ENCODE measurements around the gene C3.
"Not testable (repeated sequence)": the region's sequence is repeated elsewhere in the genome, so short reads cannot be mapped to it uniquely, and the experiment has no call there.

C3 gene

DNA sequence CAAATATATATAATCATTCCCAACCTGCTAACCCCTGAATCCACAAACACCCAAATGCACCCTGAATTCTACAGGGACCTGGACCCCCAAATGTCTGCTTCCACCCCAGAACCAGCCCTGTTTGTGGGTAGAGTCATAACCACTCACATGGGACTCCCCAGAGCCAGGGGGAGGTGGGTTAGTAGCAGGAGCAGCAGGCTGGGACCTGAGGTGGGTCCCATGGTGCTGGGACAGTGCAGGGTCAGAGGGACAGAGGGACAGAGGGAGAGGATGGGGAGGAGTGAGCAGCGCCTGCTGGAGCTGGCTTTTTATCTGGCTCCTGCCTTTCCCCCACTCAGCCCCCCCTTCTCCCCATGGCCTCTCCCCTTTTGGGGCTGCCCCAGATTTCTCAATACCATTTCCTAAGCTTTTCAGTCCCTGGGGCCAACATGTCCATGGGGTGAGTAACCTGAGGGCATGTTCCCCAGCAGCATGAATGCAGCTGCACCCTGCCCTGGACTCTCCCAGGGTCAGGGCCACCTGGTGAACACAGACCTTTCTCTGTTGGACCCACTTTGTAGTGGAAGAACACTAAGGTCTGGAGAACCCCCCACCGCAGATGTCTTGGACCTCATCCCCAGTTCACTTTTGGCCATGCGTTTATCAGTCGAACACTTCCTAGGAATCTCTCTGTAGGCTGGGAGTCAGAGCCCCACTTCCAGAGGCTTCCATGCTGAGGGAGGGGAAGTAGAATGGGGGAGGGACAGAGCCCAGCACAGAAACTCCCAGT lies at the start of gene C3:
C3 (minus strand) TSS at position 282 of the 769 bp plus-strand sequence; CDS start at position 221, 61 bp downstream.
- DNase-seq (ENCODE audit: low spot score): no peak

DNA sequence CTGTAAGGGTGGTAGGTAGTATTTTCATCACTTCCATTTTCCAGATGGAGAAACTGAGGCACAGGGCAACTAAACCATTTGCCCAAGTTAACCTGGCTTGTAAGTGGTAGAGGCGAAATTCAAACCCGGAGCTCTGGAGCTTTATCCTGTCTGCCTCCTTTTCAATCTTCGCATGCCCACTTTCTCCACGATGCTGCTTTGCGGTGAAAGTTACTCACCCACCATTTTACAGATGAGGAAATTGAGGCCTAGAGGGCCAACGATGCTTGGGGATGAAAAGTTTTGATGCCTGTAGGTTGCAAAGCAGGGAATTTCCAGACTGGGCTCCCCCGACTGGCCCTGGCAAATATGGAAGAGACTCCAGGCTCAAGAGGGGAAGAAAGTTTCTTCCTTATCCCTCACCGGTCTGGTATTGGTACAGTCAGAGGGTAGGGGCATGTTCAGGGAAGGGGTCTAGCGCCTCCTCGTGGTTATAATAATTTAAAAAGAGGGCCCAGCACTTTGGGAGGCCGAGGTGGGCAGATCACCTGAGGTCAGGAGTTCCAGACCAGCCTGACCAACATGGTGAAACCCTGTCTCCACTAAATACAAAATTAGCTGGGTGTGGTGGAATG lies 48.7 kb upstream of the C3 start:
- DNase-seq (ENCODE audit: low spot score): peak; percentile 39

DNA sequence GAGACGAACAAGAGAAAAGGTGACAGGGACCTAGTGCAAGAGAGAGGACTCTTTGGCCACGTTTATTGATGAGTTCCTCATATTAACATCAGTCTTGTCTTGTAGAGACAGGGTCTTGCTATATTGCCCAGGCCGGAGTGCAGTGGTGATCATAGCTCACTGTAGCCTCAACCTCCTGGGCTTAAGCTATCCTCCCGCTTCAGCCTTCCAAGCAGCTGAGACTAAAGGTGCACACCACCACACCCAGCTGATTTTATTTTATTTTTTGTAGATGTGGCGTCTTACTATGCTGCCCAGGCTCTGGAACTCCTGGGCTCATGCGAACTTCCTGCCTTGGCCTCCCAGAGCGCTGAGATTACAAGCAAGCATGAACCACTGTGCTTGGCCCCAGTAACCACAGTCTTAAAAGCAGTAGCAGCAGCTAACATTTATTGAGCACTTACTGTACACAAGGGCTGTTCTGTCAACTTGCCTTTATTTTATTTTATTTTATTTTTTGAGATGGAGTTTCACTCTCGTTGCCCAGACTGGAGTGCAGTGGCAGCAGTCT lies 47.9 kb upstream of the C3 start:
- no peak for DNase-seq (ENCODE audit: low spot score)

DNA sequence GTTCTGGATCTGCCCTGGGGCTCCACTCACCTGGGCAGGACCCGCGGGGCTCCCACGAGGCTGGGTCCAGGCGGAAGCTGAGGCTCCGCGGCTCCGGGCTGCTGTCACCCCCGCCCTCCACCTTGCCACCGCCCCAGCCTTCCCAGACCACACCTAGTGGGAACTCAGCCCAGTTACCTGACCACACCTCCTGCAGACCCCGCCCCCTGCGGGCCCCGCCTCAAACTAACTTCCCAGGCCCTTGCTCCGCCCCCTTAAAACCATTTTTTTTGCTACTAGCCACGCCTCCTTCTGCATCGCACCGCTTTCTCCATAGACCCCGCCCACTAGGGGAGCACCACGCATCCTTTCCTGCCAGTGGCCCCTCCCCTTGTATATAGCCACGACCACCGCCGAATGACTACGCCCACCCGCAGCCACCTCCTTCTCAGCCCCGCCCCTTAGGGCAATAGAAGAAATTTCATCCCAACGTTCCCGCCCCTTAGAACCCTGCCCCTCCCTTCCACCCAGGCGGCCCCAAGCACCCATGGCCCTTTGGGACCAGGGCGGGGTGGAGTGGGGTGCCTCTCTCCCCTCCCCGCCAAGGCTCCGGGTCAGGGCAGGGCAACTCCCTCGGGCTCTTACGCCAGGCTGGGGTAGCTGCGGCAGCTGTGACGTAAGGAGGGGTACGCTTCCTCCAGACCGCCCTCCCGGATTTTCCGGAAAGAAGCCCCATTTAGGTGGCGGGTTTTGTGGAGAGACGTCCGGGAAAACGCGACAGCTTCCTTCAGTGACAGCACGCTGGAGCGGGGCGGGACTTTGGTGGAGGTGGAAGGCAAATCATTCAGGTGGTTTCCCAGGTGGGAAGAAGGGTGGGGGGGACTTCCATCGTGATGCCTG lies 47.1 kb upstream of the C3 start, which contains the start of gene SH2D3A:
SH2D3A (minus strand) TSS at position 79 of the 879 bp plus-strand sequence. CDS start 3,687 bp downstream, outside the sequence.
- peak; percentile 81 for DNase-seq (ENCODE audit: low spot score)

DNA sequence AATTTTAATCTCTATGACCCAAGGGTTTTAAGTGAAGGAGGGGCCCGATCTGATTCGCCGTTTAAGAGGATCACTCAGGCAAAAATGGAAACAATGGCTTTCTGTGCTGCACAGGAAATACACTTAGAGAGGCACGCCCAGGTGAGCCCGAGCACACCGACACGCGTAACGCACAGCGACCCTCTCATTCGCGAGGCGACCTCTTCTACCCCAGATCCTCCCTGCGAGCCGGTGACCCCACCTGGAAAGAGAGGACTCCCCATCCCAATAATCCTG lies 46.6 kb upstream of the C3 start:
- no peak for DNase-seq (ENCODE audit: low spot score)

DNA sequence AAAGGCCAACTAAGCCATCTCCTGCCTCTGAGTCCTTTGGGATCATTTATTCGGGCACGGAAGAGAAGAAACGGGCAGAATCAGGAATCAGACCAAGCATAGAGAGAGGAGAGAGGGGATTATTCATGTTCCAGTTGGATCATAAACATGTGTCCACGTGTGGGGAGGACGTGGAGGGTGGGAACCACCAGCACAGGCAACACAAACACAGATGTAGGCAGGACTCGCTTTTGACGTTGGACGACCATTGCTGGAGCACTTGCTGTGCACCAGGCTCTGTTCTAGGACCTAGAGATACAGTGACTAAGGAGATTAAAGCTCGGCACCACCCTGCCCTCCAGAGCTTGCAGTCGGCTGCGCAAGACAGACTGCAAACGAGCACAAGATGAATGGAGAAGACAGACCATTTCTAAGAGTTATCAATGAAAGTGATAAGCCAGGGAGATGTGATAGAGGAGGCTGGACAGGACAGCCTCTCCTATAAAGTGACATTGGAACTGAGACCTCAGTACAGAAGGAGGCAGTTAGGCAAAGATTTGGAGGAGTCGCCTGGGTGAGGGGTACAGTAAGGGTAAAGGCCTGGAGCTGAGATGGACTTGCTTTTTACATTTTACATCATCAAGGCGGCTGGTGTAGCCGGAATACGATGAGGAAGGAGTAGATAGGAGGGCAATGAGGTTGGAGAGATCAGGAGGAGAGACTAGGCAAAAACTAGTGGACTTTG lies 46.1 kb upstream of the C3 start:
- DNase-seq (ENCODE audit: low spot score): no peak

DNA sequence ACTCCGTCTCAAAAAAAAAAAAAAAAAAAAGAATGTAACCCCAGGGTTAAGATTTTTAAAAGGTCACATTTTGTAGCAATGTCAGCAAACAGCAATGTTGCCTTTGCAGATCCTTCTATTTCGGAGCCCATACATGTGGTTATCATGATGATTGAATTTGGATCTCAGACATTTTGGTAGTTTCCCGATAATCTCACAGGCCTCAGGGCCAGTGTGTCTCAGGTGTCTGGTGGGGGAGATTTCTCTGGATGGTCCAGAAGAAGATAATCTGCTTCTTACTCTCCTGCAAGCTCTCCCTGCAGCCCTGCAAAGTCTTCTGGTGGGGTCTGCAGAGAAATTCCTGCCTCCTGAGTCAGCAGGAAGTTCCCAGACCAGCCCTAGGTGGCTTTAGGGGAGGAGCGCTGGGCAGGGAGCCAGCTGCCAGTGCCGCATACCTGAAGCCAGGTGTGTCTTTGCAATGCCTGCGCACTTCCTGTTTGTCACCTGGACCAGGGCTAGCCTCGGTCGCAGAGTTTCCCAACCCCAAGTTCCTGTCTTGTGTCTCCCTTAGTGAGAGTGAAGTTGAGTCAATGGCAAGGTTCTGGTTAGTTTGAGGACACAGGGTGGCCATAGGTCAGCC lies 45.4 kb upstream of the C3 start:
- no peak for DNase-seq (ENCODE audit: low spot score)

DNA sequence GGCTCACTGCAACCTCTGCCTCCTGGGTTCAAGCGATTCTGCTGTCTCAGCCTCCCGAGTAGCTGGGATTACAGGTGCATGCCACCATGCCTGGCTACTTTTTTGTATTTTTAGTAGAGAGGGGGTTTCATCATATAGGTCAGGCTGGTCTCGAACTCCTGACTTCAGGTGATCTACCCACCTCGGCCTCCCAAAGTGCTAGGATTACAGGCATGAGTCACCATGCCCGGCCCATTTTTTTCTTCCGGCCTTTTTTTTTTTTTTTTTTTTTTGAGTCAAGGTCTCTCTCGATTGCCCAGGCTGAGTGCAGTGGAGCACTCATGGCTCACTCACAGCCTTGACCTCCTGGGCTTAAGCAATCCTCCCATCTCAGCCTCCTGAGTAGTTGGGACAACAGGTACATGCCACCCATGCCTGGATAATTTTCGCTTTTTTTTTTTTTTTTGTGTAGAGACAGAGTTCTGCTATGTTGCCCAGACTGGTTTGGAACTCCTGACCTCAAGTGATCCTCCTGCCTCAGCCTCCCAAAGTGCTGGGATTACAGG lies 41.9 kb upstream of the C3 start:
- not testable (repeated sequence) for DNase-seq (ENCODE audit: low spot score)

DNA sequence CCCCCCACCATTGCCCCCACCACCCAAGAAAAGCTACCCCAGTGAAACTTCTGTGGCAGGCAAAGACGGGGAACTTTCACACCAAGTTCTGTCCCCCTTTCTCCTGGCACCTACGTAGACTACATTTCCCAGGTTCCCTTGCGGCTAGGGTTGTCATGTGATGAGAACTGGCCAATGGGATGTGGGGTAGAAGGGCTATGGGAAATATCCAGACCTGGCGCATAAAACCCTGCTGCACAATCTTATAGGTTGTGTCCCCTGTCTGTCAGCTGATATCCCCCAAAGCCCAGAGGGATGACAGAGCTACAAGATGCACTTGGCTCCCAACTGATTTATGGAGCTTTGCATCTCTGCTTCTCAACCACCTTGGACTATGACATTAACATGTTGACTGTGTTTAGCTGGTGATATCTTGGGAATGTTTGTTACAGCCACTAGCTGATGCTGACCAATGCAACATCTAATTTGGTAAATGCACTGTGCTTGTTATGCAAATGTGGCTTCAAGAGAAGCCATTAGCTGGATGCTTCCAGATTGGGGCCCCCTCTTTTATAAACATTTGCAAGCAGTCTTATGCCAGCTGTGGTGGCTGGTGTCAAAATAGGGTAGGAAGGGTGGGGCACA lies 40.7 kb upstream of the C3 start:
- DNase-seq (ENCODE audit: low spot score): peak; percentile 24

DNA sequence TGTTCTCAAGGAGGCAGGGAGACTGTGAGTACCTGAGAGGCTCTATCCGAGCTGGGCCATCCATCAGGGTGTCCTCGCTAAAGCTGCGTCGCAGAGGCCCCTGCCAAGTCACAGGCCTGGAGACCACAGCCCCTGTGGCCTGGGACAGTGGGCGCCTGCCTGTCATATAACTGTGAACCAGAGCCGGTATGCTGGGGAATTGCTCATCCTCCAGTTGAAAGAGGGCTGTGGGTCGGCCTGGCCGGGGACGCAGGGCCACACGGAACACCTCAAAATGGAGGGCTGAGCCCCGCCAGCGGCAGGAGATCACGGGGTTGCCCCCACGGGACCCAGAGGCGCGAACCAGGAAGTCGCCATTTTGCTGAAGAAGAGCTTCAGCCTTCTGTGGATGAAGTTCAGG lies 40.2 kb upstream of the C3 start:
- DNase-seq (ENCODE audit: low spot score): no peak

DNA sequence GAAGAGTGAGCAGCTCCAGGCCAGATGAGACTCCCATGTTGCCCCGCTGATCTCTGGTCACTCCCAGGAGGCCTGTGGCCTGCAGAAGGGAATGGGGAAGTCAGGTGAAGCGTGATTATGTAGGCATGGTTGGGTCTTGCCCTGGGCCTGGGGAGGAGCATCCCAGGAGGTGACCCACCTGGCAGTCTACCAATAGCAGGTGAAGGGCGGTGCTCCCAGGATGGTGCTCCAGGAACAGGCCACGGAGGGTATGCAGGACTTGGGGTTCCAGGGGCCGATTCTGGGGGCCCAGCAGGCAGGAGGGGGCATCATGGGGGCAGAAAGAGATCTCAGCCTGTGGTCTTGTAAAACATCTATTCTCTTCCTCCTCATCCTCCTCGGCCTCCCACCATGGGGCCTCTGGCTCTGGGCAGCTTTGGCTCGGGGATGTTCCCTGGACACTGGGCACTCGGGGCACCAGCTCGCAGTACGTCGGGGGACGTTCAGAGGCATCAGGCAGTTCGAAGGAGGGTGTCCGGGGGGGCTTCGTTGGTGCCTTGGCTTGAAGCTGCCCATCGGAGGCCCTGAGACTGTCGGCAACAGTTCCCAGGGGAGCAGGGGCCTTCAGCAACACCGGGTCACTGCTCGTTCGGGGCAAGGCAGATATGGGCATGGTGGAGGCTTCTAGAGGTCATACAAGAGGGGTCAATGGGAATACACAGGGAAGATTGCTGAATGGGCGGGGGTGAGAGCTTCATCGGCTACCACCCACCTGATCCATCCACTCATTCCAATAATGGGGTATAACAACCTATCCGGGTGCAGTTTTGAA lies 34.4 kb upstream of the C3 start:
- no peak for DNase-seq (ENCODE audit: low spot score)

DNA sequence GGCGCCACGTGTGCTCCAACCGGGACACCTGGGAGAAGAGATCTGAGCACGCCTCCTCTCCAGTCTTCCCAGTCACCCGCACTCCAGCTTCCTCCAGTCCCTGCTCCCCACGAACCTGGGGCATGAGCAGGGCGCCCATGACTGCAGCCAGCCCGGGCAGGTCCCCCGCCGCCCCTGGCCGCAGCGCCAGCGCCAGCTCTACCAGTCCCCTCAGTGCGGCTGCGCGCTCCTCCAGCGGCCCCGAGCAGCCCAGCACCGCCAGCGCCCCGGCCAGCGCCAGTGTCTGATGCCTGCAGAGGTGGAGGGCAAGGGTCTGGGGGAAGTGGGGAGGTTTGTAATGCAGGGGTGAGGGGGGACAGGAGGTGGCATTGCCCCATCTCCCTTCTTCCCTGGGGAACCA lies 33.7 kb upstream of the C3 start:
- no peak for DNase-seq (ENCODE audit: low spot score)

DNA sequence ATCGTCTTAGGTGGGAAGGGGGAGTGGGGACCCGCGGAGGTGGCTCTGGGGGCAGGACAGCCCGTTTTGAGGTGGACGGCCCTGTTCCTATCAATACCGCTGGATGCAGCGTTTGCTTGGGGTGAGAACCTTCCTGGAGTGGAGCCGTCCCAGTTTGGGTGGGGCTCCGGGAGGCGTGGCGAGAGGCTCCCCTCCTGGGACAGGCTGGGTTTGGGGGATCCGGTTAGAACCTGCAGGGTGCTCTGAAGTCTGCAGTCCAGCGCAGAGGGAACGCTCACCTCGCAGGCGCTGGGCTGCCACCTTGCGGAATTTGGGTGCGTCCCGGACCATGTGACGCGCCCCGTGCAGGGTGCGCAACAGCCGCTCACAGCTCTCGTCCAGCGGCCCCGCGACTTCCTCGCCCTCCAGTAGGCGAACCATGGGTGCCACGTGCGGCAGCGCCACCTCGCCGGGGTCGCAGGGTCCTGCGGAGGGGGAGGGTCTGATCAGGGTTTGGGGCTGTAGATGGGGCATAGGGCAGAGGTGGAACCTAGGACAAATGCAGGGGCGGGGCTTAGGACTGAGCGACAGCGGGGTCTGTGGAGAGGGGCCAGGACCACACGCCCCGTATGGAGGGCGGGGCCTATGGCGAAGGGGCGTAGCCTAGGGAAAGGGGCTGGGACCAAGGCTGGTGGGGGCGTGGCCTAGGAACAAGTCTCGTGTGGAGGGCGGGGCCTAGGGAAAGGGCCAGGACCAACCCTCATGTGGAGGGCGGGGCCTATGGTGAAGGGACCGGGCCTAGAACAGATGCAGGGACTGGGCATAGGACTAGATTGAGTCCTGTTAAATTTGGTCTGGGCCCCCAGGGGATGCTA lies 33.0 kb upstream of the C3 start:
- peak; percentile 88 for DNase-seq (ENCODE audit: low spot score)

DNA sequence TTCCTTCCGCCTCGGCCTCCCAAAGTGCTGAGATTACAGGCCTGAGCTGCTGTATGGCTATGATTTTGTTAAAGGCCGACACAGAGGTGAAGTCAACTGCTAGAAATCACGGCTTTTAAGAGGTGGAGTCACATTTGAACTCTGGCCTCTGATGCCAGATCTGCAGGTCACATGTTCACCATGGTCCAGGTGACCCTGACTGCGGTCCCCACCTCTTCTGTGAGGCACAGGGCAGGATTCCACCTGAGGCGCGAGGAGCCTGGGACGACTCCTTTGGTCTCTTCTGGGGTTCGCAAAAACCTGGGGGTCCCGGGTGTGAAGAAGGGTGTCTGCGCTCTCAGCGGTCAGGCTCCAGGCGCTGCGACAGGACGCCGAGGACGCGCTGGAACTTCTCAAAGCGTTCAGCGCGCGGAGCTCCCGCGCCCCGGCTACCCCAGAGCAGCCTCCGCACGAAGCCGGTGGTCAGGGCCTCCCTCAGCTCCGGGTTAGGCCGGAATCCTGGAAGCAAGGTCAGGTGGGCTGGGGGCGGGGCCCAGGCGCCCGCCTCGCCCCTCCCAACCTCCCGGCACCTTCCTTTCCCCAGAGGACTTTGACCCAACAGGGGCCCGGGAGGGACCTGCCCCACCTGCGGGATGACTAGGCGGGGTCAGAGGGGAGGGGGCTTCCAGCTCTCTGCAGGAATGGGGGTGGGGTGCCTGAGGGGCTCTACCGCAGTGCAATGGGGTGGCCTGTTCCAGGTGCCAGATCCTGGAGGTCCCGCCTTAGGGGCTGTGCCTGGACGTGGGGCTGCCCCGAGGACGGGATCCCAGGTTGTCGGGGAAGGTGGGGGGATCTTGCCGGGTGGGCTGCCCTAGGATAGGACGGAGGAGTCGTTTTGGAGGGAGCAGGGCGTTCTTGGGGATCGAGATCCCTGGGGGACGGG lies 32.1 kb upstream of the C3 start:
- no peak for DNase-seq (ENCODE audit: low spot score)

DNA sequence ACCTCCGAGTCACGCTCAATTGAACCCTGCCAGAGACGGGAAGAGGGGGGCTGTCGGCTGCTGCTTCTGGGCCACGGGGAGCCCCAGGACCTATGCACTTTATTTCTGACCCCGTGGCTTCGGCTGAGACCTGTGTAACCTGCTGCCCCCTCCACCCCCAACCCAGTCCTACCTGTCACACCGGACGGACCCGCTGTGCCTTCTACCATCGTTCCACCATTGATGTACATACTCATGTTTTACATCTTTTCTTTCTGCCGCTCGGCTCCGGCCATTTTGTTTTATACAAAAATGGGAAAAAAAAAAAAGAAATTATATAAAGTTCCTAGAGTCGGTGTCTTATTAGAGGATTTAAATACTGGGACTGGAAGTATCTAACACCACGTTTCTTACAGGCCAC lies 30.7 kb upstream of the C3 start:
- no peak for DNase-seq (ENCODE audit: low spot score)

DNA sequence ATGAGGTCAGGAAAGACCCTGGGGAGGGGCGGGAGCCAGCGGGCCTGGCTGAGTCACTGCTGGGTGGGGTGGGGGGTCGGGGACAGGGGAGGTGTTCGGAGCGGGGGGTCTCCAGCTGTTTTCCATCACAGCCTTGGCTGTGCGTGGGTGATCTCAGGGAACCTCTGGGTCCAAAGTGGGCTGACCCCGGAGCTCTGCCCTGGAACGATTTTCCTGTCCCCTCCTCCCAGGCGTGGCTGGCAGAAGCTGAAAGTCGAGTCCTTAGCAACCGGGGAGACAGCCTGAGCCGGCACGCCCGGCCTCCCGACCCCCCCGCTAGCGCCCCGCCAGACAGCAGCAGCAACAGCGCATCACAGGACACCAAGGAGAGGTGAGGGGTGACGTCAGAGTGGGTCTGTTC lies 29.6 kb upstream of the C3 start:
- no peak for DNase-seq (ENCODE audit: low spot score)

DNA sequence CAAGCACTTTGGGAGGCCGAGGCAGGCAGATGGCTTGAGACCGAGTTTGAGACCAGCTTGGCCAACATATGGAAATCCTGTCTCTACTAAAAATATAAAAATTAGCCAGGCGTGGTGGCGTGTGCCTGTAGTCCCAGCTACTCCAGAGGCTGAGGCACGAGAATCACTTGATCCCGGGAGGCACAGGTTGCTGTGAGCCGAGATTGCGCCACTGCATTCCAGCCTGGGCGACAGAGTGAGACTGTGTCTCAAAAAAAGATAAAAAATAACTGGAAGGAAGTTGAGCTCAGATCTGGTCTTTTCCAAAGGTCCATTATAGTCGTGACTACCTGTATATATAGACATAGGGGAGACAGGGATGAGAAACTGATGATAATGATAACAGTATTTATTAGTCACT lies 28.1 kb upstream of the C3 start:
- DNase-seq (ENCODE audit: low spot score): not testable (repeated sequence)

DNA sequence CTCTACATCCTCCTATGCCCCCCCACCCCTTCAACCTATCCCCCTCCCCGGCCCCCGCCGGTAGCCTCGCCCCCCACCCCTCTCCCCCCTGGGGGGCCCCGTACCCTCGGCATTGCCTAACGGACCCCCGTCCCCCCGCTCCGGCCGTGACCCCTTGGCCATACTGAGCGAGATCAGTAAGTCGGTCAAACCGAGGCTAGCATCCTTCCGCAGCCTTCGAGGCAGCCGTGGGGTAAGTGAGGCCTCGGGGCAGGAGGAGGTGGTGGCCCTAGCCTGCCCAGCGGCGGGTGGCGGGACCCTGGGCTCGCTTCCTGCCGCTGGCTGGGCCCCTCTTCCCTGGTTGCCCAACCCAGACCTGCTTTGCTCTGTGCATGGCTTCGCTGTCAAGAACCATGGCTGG lies 25.5 kb upstream of the C3 start:
- no peak for DNase-seq (ENCODE audit: low spot score)
